K562 treated with DMSO at 1 percent for 4 hours (cell line): ENCODE results near the gene CAP1. TPM values are rescaled to one million over a fixed set of nuclear protein-coding genes. Genes with fewer than 3 reads are reported as not detected.

Experiments used
- total RNA-seq: library from RNA; unstranded; fragments of 300-600 nt; gene quantifications from 2 replicates; pipeline ENCODE4 v1.2.3, GENCODE V29; 2022; ENCODE audit not compliant: insufficient read depth

Gene CAP1, protein sequence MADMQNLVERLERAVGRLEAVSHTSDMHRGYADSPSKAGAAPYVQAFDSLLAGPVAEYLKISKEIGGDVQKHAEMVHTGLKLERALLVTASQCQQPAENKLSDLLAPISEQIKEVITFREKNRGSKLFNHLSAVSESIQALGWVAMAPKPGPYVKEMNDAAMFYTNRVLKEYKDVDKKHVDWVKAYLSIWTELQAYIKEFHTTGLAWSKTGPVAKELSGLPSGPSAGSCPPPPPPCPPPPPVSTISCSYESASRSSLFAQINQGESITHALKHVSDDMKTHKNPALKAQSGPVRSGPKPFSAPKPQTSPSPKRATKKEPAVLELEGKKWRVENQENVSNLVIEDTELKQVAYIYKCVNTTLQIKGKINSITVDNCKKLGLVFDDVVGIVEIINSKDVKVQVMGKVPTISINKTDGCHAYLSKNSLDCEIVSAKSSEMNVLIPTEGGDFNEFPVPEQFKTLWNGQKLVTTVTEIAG
- total RNA-seq, result 336 and 366 TPM in 2 replicates

DNA sequence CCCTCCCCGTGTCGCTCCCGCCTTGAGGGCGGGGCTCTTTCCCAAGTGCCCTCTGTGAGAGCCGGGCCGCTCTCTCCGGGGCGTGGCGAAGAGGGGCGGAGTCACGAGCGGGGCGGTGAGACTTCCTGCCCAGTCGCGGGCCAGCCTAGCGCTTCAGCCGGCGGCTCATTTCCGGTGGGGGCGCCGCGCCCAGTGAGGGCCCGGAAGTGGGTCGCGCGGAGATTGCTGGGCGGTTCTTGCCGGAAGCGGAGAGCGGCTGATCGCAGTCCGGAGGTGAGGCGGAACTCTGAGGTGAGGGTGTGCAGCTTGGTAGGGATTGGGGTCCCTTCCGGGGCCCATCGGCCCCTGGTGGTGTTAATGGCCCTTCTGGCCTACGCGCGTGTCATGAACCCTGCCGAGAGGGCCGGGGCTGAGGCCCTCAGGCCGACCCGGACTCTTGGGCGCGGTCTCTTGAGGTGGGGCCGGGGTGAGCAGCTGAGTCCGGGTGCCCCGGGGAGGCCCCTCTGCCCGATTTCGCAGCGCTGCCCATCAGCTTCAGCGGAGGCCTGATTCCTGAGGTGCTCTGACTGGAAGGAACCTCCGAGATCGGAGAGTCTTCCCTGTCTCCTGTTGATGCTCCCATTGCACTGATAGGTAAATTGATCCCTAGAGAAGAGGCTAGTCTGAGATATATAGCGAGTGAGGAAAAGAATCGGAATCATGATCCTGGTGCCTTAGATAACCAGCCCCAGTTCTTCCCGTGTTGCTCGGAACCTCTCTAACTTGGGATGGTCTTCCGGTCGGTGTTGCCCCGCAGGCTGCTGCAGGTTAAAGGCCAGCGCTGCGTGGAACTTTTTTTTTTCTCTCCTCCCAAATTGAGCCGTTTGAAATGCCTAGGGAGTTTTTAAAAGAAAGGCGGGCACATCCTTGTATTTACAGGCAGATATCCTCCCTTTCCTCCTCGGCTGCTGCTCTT is at the start of gene CAP1:
TSS of gene CAP1 (plus strand) at position 219 of the 955 bp plus-strand sequence. CDS start 18,618 bp downstream, outside the sequence.

DNA sequence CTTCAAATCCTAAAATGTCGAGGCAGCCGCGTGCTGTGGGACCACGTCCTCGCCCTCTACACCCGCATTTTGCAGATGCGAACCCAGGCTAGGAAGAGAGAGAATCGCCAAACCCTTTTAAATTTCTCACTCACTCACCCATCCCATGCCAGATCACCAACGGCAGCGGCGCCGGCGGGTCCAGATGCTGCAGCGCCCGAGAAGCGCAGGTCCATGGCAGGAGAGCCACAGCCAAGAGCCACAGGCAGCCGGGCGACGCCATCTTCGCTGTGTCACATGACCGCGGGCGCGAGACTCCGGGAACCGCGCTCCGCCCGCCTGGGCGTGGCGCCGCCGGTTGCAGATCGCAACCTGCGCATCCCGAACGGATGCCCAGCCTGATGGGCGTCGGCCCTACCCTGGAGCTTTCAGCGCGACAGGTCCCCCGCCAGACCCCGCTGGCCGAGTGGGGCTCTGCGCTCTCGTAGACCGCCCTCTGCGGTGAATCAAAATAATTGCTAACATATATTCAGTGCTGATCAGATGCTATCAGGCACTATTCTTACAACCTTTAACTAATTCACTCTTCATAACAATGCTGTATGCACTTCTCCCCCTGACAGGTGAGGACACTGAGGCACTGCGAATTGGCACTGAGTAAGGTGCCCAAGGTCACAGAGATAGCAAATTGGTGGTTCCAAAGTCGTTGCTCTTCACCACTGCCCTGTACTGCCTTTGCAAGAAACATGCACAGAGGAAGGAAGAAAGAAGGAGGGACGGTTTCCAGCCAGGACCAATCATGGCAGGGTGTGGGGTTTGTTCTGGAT is 56.7 kb downstream of the CAP1 start, which contains the start of gene PPT1:
TSS of gene PPT1 (minus strand) at position 276 of the 806 bp plus-strand sequence. CDS start at position 262, 14 bp downstream.

Other genes starting within 250 kb of the CAP1 start
- 31.5 and 35.9 TPM in 2 replicates for gene TRIT1, start 157.2 kb upstream of the CAP1 start, total RNA-seq
- 9.2 and 13.3 TPM in 2 replicates for gene MYCL, start 138.8 kb upstream of the CAP1 start, total RNA-seq
- not detected in 2 replicates for gene MFSD2A, start 85.6 kb upstream of the CAP1 start, total RNA-seq
- gene PPT1, start 56.5 kb downstream of the CAP1 start, total RNA-seq, result 116 and 138 TPM in 2 replicates
- gene RLF, start 120.7 kb downstream of the CAP1 start, total RNA-seq, result 8.7 and 12.2 TPM in 2 replicates
- gene TMCO2, start 207.2 kb downstream of the CAP1 start, total RNA-seq, result not detected in 2 replicates
- 12.5 and 19.9 TPM in 2 replicates for gene ZMPSTE24, start 217.5 kb downstream of the CAP1 start, total RNA-seq